ENCODE data around the gene SCUBE2.
"Not testable (repeated sequence)": the region's sequence is repeated elsewhere in the genome, so short reads cannot be mapped to it uniquely, and the experiment has no call there.

SCUBE2 gene

DNA sequence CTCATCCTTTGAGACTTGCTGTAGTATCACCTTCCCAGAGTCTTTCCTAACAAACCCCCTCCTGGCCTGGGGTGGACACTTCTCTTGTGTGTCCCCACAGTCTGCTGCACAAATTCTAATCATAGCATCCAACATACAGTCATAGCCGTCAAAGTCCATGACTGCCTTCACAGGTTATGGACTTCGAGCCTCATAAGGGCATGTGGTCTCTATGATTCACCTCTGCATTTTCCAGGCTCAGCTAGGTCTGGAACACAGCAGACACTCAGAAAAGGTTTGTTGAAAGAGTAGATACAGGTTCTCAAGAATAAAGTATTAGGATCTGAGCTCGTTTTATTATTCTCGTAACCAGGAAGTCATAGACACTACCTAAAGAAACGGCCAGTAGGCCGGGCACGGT, 13.2 kb upstream of the SCUBE2 start:
- no peak for DNase-seq

DNA sequence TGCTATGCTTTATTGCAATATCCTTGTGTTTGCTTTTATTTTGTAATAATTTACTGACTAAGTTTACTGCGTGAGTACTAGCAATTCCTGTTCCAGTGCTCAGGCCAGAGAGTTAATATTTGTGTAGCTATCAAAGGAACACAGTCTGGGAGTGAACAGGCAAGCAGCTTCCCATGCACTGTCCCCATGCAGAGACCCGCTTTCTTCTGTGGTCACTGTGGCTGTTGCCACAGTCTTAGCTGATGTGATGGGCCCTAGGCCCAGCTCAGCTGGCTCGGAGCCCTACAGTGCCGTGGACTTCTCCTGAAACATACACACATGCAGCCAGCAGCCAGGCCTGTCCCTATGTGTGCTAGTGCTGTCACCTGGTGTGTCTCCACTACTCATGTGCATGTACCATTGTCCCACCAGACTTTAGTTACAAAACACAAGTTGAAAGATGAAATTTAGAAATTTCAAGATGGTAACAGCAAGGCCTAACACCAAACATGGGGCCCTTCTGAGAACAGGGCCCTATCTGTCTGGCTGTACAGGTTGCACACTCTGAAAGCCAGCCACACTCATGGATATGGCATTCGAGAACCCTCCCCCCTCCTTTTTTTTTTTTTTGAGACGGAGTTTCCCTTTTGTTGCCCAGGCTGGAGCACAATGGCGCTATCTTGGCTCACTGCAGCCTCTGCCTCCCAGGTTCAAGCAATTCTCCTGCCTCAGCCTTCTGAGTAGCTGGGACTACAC, 12.3 kb upstream of the SCUBE2 start:
- no peak for DNase-seq

DNA sequence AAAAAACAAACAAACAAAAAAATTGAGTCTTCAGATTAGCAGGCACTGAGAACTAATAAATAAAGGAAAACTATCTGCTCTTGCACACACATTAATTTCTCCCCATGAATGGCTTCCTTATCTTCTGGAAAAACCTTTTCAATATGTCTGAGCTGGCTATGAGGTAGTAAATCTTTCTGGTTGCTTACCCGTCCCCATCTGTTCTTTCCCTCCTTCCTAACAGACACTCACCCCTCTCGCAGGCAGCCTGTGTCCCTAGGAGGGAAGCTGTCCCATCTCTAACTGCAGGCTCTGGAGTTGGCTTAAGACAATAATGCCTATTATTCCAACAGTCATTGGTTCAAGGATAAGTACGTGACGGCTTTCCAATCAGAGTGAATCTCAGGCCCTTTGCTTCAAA, 8.2 kb upstream of the SCUBE2 start:
- no peak for DNase-seq

DNA sequence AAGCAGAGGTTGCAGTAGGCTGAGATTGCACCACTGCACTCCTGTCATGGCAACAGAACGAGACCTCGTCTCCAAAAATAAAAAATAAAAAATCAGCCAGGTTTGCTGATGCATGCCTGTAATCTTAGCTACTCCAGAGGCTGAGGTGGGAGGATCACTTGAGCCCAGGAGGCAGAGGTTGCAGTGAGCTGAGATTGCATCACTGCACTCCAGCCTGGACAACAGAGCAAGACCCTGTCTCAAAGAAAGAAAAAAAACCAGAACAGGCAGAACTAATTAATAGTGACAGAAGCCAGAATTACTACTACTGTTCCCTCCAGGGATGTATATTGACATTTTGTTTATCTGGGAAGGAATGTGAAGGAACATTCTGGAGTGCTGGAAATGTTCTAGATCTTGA, 7.1 kb upstream of the SCUBE2 start:
- DNase-seq, result not testable (repeated sequence)

DNA sequence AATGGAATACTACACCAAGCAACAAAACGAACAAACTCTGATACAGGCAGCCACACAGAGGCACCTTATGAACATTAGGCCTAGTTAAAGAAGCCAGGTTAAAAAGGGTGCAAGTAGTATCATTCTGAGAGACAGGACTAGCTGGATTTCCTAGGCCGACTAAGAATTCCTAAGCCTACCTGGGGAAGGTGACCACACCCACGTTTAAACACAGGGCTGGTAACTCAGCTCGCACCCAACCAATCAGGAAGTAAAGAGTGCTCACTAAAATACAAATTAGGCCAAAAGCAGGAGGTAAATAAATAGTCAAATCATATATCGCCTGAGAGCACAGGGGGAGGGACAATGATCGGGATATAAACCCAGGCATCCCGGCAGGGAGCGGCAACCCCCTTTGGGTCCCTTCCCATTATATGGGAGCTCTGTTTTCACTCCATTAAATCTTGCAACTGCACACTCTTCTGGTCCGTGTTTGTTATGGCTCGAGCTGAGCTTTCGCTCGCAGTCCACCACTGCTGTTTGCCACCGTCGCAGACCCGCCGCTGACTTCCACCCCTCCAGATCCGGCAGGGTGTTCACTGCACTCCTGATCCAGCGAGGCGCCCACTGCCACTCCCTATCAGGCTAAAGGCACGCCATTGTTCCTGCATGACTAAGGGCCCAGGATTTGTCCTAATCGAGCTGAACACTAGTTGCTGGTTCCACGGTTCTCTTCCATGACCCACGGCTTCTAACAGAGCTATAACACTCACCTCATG, 6.0 kb upstream of the SCUBE2 start:
- DNase-seq, result not testable (repeated sequence)

DNA sequence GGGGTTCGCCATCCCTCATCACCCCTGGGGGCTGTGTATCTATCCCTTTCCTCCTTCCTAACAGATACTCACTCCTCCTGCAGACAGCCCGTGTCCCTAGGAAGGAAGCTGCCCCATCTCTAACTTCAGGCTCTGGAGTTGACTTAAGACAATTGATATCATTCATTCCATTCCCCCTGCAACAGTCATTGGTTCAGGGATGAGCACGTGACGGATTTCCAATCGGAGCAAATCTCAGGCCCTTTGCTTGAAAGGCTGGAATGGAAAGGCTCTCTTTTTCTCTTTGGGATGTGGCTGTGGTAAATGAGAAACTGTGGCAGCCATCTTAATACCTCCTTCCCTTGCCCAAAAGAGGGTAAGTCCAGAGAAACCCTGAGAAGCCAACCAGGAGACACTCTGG, 5.0 kb upstream of the SCUBE2 start:
- DNase-seq, result no peak

DNA sequence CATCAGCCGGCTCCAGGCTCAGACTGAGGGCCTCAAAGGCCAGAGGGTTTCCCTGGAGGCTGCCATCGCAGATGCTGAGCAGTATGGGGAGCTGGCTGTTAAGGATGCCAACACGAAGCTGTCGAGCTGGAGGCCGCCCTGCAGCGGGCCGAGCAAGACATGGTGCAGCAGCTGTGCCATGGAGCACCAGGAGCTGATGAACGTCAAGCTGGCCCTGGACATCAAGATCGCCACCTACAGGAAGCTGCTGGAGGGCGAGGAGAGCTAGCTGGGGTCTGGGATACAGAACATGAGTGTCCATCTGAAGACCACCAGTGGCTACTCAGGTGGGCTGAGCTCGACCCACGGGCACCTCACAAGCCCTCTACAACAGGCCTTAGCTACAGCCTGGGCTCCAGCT, 4.0 kb upstream of the SCUBE2 start:
- no peak for DNase-seq

DNA sequence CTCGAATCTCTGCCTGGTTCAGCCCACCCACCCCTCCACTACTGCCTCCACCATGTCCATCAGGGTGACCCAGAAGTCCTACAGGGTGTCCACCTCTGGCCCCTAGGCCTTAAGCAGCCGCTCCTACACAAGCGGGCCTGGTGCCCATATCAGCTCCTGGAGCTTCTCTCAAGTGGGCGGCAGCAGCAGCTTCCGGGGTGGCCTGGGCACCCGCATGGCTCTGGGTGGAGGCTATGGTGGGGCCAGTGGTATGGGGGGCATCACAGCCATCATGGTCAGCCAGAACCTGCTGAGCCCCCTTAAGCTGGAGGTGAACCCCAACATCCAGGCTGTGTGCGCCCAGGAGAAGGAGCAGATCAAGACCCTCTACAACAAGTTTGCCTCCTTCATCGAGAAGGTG, 3.0 kb upstream of the SCUBE2 start:
- no peak for DNase-seq

DNA sequence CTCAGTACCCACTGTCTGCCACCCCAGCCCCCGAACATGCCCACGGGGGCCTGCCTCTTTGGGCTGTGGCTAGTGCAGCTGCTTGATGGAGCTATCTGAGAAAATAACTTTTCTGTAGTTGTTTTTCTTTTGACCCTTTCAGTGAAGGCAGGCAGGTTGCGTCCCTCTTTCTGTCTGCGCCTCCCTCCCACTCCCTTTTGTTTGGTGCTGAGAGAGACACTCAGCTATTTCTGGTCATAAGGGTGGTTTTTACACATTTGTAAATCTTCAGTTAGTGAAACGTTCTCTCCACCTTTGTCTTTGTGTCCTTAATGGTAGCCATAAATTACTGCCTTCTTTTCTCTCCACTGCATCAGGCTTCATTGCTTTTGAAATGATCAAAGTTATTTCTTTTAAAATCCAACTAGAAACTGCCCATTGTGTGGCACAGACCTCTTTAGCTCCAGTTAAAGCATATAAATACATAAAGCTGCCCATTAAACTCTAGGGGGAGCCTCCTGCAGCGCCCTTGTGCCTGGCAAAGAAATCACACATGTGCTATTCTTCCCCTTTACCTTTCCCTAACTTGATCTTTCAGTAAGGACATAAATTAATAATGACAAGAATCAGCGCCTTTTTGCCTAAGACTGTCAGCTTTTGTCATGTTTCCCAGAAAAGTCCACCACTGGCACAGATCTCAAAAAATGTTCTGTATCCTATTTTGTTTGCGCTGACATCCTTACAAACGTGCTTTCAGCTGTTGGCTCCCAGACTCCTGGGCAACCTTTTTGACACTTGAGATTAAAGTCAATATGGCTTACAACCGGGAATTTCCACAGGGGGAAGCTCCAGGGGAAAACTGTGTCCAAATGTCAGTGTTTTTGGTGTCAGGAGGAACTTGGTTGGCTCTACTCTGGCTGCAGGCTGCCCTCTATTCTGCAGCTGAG, 1.7 kb upstream of the SCUBE2 start:
- DNase-seq, result no peak

DNA sequence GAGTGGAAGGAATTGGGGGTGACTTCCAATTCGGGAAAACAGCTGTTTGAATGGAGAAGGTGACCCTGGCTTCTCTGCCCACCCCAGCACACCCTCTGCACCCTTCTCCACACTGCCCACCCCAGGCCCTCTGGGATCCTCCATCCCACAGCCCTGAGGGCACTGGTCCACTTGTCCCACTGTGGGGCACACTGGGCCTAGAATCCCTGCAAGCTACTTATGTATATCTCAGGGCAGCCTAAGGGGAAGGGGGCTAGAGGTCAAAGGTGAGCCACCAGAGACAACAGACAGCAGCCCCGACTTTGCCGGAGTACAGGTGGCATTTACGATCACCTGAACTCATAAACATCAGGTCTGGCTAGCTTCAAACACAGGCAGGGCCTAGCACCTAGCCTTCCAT, 673 bp upstream of the SCUBE2 start:
- no peak for DNase-seq

DNA sequence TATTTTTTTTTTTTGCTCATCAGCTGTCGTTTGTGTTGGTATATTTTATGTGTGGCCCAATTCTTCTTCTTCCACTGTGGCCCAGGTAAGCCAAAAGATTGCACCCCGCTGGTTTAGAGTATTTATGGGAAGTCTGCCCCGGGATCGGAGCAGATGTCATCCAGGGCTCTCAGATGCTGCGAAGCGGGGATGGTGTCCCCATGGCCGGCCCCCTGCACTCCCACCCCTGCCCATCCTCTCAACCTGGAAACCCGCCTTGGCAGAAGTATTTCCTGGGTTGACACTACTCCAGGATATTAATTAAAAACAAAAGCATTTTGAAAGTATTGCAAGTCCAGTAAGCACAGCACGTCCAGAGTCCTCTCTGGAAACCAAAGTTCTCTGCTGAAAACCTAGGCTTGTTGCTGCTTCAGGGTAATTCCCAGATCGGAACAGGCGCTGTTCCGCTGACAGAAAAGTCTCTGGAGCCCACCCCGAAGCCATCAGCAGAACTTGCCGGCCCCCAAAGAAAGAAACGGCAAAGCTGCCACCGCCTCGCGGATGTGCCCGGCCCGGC, 833 bp downstream of the SCUBE2 start:
- no peak for DNase-seq

DNA sequence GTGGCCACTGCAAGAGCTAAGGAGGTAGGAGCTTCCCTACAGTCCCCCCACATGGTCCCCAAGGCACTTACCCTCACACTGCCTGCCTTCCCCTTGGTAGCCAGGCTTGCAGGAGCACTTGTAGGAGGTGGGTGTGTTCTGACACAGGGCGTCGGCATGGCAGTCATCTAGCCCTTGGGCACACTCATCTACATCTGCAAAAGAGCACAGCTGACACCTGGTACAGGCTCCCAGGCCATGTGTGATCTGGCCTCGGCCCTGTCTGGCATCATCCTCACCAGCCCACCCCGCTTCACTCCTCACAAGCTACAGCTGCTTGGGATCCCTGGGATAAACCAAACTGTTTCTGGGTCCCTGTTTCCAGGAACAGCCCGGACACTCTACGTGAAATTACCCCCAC, 1.8 kb downstream of the SCUBE2 start:
- no peak for DNase-seq

DNA sequence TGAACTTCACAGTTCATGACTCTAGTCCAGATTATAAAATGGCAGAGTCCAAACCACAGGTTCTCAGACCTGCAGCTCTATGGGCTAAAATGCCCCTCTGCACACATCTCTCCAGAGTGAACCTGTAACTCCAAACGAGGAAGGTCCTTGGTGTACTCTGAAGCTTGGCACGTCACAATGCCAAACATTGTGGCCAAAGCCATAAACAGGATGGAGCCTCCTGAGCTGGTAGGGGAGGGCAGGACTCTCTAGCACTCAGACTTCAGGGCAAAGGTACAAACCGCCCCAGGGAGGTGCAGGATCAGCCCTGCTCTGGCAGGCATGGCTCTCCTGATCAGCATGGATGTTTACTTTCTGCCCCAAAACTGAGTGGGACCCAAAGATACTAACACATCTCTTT, 2.3 kb downstream of the SCUBE2 start:
- DNase-seq, result no peak

DNA sequence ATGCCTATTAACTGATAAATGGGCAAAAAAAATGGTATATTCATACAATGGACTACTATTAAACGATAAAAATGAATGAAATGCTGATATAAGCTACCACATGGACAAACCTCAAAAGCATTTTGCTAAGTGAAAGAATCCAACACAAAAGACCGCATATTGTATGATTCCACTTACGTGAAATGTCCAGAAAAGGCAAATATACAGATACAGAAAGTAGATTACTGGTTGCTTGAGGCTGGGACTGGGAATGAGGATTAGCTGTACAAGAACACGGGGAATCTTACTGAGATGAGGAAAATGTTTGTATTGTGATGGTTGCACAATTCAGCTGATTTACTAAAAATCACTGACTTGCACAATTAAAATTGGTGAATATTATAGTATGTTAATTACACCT, 8.8 kb downstream of the SCUBE2 start:
- DNase-seq, result no peak

DNA sequence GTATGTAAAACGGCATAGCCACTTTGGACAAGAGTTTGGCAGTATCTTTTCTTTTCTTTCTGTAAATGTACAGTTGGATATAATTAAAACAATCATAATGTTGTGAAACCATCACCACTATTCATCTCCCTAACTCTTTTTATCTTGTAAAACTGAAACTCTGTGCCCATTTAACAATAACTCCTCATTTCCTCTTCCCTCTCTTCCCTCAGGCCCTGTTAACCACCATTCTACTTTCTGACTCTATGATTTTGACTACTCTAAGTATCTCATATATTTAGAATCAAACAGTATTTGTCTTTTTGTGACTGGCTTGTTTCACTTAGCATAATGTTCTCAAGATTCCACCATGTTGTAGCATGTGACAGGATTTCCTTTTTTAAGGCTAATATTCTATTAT, 10.2 kb downstream of the SCUBE2 start:
- DNase-seq, result no peak

DNA sequence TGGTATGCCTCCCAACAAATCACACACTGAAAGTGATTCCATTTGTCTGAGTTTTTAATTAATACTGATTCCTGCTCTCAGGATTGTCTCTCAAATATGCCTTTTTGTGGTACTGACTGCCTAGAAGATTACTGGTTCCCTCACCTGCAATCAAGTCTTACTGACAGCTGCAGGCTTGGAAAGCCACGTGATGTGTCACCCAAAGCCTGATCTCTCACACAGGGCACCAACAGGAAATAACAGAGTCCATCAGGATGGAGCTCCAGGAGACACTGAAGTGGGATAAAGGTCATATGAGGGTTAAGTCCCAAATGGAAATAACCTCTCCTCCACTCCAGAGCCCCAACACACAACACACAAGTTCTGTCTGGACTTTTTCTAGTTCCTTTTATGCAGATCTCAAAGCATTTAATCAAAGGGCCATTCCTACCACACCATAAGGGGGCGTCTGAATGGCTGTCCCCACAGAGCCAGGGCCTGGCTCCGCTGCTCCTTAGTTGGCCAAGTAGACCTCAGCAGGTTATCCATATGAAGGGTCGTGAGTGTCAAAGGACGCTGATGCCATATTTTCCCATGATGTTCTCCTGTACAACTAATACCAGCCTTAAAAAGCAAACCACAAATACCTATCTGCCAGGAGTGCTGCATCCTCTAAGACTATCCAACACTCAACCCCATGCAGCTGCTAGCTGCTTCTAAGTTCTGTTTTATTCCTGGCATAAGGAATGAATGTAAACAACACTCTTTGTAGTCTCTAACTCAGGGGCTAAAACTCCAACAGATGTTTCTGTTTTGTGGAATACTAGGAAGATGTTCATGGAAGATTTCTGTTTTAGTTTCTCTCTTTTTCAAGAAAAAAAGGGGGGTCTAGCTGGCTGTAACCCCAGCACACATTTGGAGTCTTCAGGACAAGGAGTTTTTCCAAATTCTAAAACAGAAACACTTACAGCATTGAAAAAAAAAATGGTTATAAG, 13.0 kb downstream of the SCUBE2 start:
- no peak for DNase-seq

DNA sequence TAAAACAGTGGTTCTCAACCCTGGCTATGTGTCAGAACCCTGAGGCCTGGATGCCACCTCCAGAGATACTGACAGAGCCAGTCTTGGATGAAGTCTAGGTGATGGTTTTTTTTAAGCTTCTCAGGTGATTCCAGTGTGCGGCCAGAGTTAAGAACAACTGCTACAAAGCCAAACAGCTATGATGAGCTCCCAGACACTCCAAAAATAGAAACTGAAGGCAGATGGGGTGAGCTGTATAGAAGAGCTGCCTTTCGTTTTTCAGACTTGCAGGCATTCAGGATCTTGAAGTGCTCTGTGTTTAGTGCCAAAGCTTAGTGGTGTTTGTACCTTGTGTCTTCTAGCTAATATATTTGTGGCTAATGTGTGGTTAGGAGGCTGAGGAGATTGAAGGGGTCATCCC, 14.2 kb downstream of the SCUBE2 start:
- DNase-seq, result no peak

DNA sequence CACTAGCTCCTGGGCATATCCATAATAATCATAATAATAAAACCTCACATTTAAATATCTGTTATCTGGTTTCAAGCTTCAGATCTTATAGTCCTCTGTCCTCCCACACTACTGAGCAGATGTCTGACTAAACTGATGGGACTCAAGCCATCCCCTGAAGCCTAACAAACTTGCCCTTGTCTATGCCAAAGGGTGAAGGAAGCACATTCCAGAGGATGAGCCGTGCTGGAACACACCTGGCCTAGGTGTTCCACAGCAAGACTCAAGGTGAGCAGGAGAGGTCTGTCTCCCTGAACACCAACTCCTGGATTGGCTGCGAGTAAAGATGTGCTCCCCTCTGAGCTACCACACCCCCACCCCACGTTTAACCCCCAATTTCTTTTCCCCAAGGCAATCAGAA, 14.7 kb downstream of the SCUBE2 start:
- no peak for DNase-seq

DNA sequence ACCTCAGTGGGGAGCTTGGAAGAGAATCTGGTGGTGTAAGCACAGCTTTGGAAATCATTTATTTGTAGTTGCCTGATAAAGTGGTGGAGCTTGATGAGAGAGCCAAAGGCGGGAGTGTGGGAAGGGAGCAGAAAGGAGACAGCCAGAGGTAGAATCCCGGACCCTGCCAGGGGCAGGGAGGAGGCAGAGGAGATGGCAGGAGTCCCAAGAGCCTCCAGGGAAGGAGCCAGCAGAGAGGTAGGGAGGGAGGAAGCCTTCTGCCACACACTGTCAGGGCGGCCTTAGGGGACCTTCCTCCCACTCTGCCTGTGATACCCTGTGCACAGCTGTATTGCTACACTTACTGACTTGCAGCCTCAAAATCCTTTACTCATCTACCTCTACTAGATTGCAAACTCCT, 15.4 kb downstream of the SCUBE2 start:
- DNase-seq, result no peak

DNA sequence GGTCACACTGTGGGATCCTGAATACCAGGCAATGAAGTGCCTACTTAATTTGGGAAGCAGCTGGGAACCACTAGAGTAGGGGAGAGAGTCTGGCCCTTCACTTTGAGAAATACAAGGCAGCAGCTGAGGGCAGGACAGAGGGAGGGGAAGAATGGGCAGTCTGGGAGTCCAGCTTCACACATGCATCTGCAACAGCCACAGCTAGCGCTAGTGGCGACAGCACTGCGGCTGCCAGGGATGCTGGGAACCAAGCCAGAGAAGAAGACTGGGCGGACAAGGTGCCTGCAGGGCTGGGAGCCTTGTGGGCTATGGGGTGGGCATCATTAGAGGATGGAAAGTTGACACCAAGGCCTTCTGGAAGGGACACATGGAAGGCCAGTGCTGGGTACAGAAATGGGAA, 15.8 kb downstream of the SCUBE2 start:
- no peak for DNase-seq

DNA sequence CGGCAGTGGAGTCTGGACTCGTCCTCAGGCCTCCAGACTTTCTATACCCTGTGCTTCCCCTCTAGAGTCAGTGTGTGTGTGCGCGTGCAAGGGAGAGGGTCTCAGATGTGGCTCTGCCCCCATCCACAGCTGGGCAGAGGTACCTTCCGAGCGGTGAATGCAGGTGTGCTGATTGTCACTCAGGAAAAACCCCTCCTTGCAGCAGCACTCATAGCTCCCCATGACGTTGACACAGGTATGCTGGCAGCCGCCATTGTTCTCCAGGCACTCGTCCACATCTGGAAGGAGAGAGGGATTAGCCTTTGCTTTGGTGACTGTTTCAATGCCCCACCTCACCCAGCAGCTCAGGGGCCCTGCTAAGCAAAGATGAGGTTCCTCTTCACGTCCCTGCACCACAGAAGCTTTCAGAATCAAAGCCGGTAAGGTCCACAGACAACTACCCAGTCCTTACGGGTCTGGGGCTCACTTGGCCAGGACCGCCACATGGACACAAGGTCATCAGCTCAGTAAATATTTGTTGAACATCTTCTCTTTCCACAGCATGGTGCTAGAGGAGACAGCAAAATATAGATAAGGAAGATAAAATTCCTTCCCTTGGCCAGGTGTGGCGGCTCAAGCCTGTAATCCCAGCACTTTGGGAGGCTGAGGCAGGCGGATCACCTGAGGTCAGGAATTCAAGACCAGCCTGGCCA, 16.9 kb downstream of the SCUBE2 start:
- no peak for DNase-seq
